Measurements from ENCODE around the gene TEFM.
A peak's percentile ranks its signal among the peaks of the same experiment; 100 is the strongest.
"Not testable (repeated sequence)": the region's sequence is repeated elsewhere in the genome, so short reads cannot be mapped to it uniquely, and the experiment has no call there.

The TEFM gene

DNA sequence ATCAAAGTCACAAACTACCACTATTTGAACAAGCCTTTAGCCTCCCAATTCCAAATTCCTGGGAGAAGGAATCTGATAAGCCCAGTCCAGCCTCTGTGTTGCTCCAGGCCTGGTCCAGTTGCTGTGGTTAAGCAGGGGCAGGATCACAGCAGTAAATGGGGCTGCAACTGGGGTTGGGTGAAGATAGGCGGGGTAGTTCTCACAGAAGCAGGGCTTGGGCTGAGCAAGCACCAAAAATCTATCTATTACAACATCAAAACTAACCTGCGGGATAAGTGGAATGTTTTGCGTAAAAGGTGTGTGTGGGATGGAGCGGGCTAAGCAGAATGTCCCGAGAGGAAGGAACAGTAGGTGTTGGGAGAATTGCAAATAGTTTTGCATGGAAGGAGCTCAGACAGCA, 41.8 kb upstream of the TEFM start:
- TF ChIP-seq CTCF (IDR thresholded peaks at IDR 0.05; ENCODE audit: control insufficient read depth, extremely low read depth, insufficient read depth) = no peak
- no peak for DNase-seq (ENCODE audit: low read depth)
- no peak overlapping the region for H3K4me3 ChIP-seq (ENCODE audit: low read depth, low read length)

GRCh38 chr17:30942308-30943079, 36.5 kb upstream of the TEFM start:
- DNase-seq (ENCODE audit: low read depth) = no peak
- H3K4me3 ChIP-seq (ENCODE audit: low read depth, low read length) = no peak overlapping the region
- no peak for TF ChIP-seq CTCF (IDR thresholded peaks at IDR 0.05; ENCODE audit: control insufficient read depth, extremely low read depth, insufficient read depth)

DNA sequence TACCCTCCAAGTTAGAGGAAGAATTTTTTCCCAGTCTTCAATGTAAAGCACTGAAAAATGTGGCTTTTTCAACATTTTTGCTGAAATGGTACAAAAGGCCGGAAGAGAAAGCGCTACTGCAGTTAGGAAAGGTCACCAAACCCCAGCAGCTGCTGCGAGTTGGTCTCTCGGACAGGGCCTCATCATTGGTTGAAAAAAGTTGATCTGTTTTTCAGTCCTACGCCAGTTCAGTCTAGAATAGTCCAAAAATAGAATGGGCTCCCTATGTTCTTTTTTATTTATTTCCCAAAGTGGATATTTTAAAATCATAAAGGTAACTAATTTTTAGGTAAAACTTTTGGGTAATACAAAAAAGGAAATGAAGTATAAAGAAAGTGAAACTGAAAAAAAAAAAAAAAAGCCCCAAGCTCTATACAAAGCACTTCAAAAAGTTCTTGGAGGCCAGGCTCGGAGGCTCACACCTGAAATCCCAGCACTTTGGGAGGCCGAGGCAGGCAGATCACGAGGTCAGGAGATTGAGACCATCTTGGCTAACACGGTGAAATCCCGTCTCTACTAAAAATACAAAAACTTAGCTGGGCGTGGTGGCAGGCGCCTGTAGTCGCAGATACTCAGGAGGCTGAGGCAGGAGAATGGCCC, 33.1 kb upstream of the TEFM start:
- H3K4me3 ChIP-seq (ENCODE audit: low read depth, low read length) = no peak overlapping the region
- no peak for TF ChIP-seq CTCF (IDR thresholded peaks at IDR 0.05; ENCODE audit: control insufficient read depth, extremely low read depth, insufficient read depth)

GRCh38 chr17:30933966-30934365, 27.9 kb upstream of the TEFM start:
- no peak for TF ChIP-seq CTCF (IDR thresholded peaks at IDR 0.05; ENCODE audit: control insufficient read depth, extremely low read depth, insufficient read depth)
- no peak for DNase-seq (ENCODE audit: low read depth)

More for the DNA sequence above, 33.1 kb upstream of the TEFM start:
- DNase-seq (ENCODE audit: low read depth) = no peak

DNA sequence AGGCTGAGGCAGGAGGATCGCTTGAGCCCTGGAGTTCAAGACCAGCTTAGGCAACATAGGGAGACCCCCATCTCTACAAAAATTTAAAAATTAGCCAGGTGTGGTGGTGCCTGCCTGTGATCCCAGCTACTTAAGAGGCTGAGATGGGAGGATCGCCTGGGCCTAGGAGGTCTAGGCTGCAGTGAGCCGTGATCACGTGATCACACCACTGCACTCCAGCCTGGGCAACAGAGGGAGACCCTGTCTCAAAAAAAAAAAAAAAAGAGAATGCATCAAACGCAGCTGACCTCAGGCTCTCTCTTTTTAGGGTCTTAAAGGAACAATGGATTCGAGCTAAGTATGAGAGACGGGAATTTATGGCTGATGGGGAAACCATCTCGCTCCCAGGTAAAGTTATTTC, 25.5 kb upstream of the TEFM start:
- DNase-seq (ENCODE audit: low read depth); H3K4me3 ChIP-seq (ENCODE audit: low read depth, low read length): not testable (repeated sequence)

More at GRCh38 chr17:30933966-30934365, 27.9 kb upstream of the TEFM start:
- no peak overlapping the region for H3K4me3 ChIP-seq (ENCODE audit: low read depth, low read length)

GRCh38 chr17:30930495-30930894, 24.5 kb upstream of the TEFM start:
- TF ChIP-seq CTCF (IDR thresholded peaks at IDR 0.05; ENCODE audit: control insufficient read depth, extremely low read depth, insufficient read depth) = no peak
- peak; percentile 40 for DNase-seq (ENCODE audit: low read depth)
- no peak overlapping the region for H3K4me3 ChIP-seq (ENCODE audit: low read depth, low read length)

DNA sequence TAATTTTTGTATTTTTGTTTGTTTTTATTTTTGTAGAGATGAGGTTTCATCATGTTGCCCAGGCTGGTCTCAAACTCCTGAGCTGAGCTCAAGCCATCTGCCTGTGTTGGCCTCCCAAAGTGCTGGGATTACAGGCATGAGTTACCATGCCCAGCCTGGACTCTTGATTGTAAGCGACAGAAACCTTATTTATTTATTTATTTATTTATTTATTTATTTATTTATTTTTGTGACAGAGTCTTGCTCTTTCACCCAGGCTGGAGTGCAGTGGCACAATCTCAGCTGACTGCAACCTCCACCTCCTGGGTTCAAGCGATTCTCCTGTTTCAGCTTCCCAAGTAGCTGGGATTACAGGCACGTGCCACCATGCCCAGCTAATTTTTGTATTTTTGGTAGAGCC, 23.8 kb upstream of the TEFM start:
- DNase-seq (ENCODE audit: low read depth) = not testable (repeated sequence)

GRCh38 chr17:30929081-30929633, 23.1 kb upstream of the TEFM start:
- no peak for TF ChIP-seq CTCF (IDR thresholded peaks at IDR 0.05; ENCODE audit: control insufficient read depth, extremely low read depth, insufficient read depth)
- no peak overlapping the region for H3K4me3 ChIP-seq (ENCODE audit: low read depth, low read length)
- DNase-seq (ENCODE audit: low read depth) = no peak

More for the DNA sequence above, 23.8 kb upstream of the TEFM start:
- H3K4me3 ChIP-seq (ENCODE audit: low read depth, low read length) = not testable (repeated sequence)

All from LNCaP clone FGC (cell line).